Hepatocyte (in vitro differentiated cells): ENCODE results near the gene MS4A15. TPM values are rescaled to one million over a fixed set of nuclear protein-coding genes. Genes with fewer than 3 reads are reported as not detected.

Experiments used
- DNase-seq: peaks from one replicate; pipeline ENCODE4 v3.0.0-alpha.2; 2016; ENCODE audit warnings: low spot score
- H2AFZ ChIP-seq: fragments of 200-600 bp; sonication (generic); 2 replicates; pipeline ENCODE4 v1.6.0; 2016; ENCODE audit warnings: antibody characterized with exemption, mild to moderate bottlenecking
- H3K27ac ChIP-seq: fragments of 200-600 bp; sonication (generic); 2 replicates; pipeline ENCODE4 v1.5.1; 2016; ENCODE audit warnings: mild to moderate bottlenecking
- H3K27me3 ChIP-seq: fragments of 200-600 bp; sonication (generic); 2 replicates; pipeline ENCODE4 v1.6.1; 2016
- H3K36me3 ChIP-seq: fragments of 200-600 bp; sonication (generic); replicated peaks from 2 replicates; pipeline ENCODE4 v1.5.1; 2016; ENCODE audit warnings: low read depth; ENCODE audit not compliant: insufficient read depth
- H3K4me1 ChIP-seq: fragments of 200-600 bp; sonication (generic); 2 replicates; pipeline ENCODE4 v1.5.1; 2016; ENCODE audit warnings: mild to moderate bottlenecking, moderate library complexity; ENCODE audit not compliant: insufficient read depth
- H3K4me2 ChIP-seq: fragments of 200-600 bp; sonication (generic); 2 replicates; pipeline ENCODE4 v1.6.0; 2016
- H3K4me3 ChIP-seq: fragments of 200-600 bp; sonication (generic); 2 replicates; pipeline ENCODE4 v1.5.1; 2016; ENCODE audit warnings: mild to moderate bottlenecking
- H3K79me2 ChIP-seq: fragments of 200-600 bp; sonication (generic); 2 replicates; pipeline ENCODE4 v1.6.0; 2017; ENCODE audit warnings: mild to moderate bottlenecking
- H3K9me2 ChIP-seq: fragments of 200-600 bp; sonication (generic); replicated peaks from 2 replicates; pipeline ENCODE4 v1.6.0; 2017; ENCODE audit warnings: mild to moderate bottlenecking; ENCODE audit not compliant: insufficient read depth
- H3K9me3 ChIP-seq: fragments of 200-600 bp; sonication (generic); 2 replicates; pipeline ENCODE4 v1.5.1; 2016; ENCODE audit warnings: low read depth, mild to moderate bottlenecking
- H4K20me1 ChIP-seq: fragments of 200-600 bp; sonication (generic); 2 replicates; pipeline ENCODE4 v1.6.0; 2016; ENCODE audit warnings: mild to moderate bottlenecking; ENCODE audit not compliant: insufficient read depth, poor library complexity, severe bottlenecking
- CTCF ChIP-seq: fragments of 200-600 bp; sonication (generic); IDR thresholded peaks from 2 replicates; pipeline ENCODE4 v1.5.1; 2016; ENCODE audit warnings: antibody characterized with exemption, mild to moderate bottlenecking; ENCODE audit not compliant: poor library complexity
- EZH2 ChIP-seq: fragments of 200-600 bp; sonication (generic); IDR thresholded peaks from 2 replicates; pipeline ENCODE4 v1.6.1; 2016; ENCODE audit warnings: antibody characterized with exemption, mild to moderate bottlenecking, borderline replicate concordance
- EZH2phosphoT487 ChIP-seq: fragments of 200-600 bp; sonication (generic); IDR thresholded peaks from one replicate; pipeline ENCODE4 v1.6.1; 2018; ENCODE audit warnings: antibody characterized with exemption, mild to moderate bottlenecking, low read depth, moderate library complexity; ENCODE audit not compliant: unreplicated experiment, severe bottlenecking
- WGBS: methylation state at CpG from one replicate; pipeline ENCODE4 v1.1.6; 2016; ENCODE audit warnings: low lambda C conversion rate; ENCODE audit errors: missing lambda C conversion rate; 5-methylcytosine and 5-hydroxymethylcytosine counted together
- polyA plus RNA-seq: library from polyadenylated mRNA; unstranded; fragments of >200 nt; fragmentation: Nextera tagmentation; extraction: Ambion mirVana; gene quantifications from 2 replicates; pipeline ENCODE4 v1.2.1, GENCODE V29; 2016
- total RNA-seq: library from RNA; depleted of rRNA; stranded (reverse); fragments of >200 nt; gene quantifications from 2 replicates; pipeline ENCODE4 v1.2.3, GENCODE V29; 2014

MS4A15 gene
- total and polyA plus RNA-seq, 2 experiments from 2014 or later = 1.1 to 4.3 TPM

GRCh38 chr11:60775420-60775961 lies 18.8 kb downstream of the MS4A15 start:
- Histone ChIP-seq H3K9me3 (no peaks in the 10 kb centered on the region), H3K4me2 (no peak overlapping the region), H4K20me1 (no peaks in the 10 kb centered on the region), H3K36me3 (no peaks in the 10 kb centered on the region), H2AFZ (no peak overlapping the region), H3K79me2 (no peaks in the 10 kb centered on the region), H3K27ac (no peak overlapping the region), H3K4me3 (no peak overlapping the region), H3K27me3 (no peaks in the 10 kb centered on the region), H3K4me1 (peaks cover 3% of the 10 kb centered on the region), H3K9me2 (no peaks in the 10 kb centered on the region)
- no peak for TF ChIP-seq EZH2phosphoT487
- TF ChIP-seq CTCF = peak; percentile 83
- no peak for TF ChIP-seq EZH2
- WGBS = 21% methylated on average over 15 of the region's 15 CpGs
- peak; percentile 91 for DNase-seq

- no peaks in the 10 kb centered on the region for H4K20me1 ChIP-seq
- TF ChIP-seq EZH2phosphoT487 = no peak
- no peak for TF ChIP-seq EZH2
- TF ChIP-seq CTCF = no peak
- peaks cover 3% of the 10 kb centered on the region for H3K4me1 ChIP-seq
- H3K4me2 ChIP-seq = no peak overlapping the region
- H3K79me2 ChIP-seq = no peaks in the 10 kb centered on the region
- no peak overlapping the region for H3K4me3 ChIP-seq
- H2AFZ ChIP-seq = no peak overlapping the region
- H3K27ac ChIP-seq = no peak overlapping the region
- no peaks in the 10 kb centered on the region for H3K36me3 ChIP-seq
- H3K9me2 ChIP-seq = no peaks in the 10 kb centered on the region
- no peaks in the 10 kb centered on the region for H3K27me3 ChIP-seq
- no peak for DNase-seq
- 90% methylated on average over 1 of the region's 4 CpGs for WGBS
- H3K9me3 ChIP-seq = no peaks in the 10 kb centered on the region
Measured at GRCh38 chr11:60776167-60776566, 19.5 kb downstream of the MS4A15 start.

- no peak overlapping the region for H3K4me3 ChIP-seq
- TF ChIP-seq EZH2 = no peak
- TF ChIP-seq EZH2phosphoT487 = no peak
- TF ChIP-seq CTCF = no peak
- H4K20me1 ChIP-seq = no peaks in the 10 kb centered on the region
- no peak for DNase-seq
- no peaks in the 10 kb centered on the region for H3K9me3 ChIP-seq
- no peaks in the 10 kb centered on the region for H3K79me2 ChIP-seq
- H3K9me2 ChIP-seq = no peaks in the 10 kb centered on the region
- no peaks in the 10 kb centered on the region for H3K27me3 ChIP-seq
- H3K27ac ChIP-seq = no peak overlapping the region
- peaks cover 3% of the 10 kb centered on the region for H3K4me1 ChIP-seq
- H2AFZ ChIP-seq = no peak overlapping the region
- no peak overlapping the region for H3K4me2 ChIP-seq
- 65% methylated on average over 4 of the region's 4 CpGs for WGBS
- H3K36me3 ChIP-seq = no peaks in the 10 kb centered on the region
Measured at GRCh38 chr11:60777106-60777505, 20.4 kb downstream of the MS4A15 start.
